Embryonic facial prominence (tissue), 1 donor: ENCODE results near the gene DIS3L2.

Experiments used
- DNase-seq: peaks from one replicate; pipeline ENCODE4 v3.0.0-alpha.2; 2016; ENCODE audit errors: extremely low spot score

DIS3L2 gene, protein sequence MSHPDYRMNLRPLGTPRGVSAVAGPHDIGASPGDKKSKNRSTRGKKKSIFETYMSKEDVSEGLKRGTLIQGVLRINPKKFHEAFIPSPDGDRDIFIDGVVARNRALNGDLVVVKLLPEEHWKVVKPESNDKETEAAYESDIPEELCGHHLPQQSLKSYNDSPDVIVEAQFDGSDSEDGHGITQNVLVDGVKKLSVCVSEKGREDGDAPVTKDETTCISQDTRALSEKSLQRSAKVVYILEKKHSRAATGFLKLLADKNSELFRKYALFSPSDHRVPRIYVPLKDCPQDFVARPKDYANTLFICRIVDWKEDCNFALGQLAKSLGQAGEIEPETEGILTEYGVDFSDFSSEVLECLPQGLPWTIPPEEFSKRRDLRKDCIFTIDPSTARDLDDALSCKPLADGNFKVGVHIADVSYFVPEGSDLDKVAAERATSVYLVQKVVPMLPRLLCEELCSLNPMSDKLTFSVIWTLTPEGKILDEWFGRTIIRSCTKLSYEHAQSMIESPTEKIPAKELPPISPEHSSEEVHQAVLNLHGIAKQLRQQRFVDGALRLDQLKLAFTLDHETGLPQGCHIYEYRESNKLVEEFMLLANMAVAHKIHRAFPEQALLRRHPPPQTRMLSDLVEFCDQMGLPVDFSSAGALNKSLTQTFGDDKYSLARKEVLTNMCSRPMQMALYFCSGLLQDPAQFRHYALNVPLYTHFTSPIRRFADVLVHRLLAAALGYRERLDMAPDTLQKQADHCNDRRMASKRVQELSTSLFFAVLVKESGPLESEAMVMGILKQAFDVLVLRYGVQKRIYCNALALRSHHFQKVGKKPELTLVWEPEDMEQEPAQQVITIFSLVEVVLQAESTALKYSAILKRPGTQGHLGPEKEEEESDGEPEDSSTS

GRCh38 chr2:231961349-231962166 lies at the start of gene DIS3L2:
TSS of gene DIS3L2 (plus strand) at chr2:231961713. CDS start at chr2:232014928, 53,215 bp downstream.
- DNase-seq: peak; percentile 74

- no peak for DNase-seq
Measured at GRCh38 chr2:231914077-231914690, 47.3 kb upstream of the DIS3L2 start.

- DNase-seq: no peak
Measured at GRCh38 chr2:231917280-231918066, 44.0 kb upstream of the DIS3L2 start.

- no peak for DNase-seq
Measured at GRCh38 chr2:231918501-231919330, 42.8 kb upstream of the DIS3L2 start.

- no peak for DNase-seq
Measured at GRCh38 chr2:231919341-231920035, 42.0 kb upstream of the DIS3L2 start.

- no peak for DNase-seq
Measured at GRCh38 chr2:231920366-231920765, 41.1 kb upstream of the DIS3L2 start.

- no peak for DNase-seq
Measured at GRCh38 chr2:231920795-231921194, 40.7 kb upstream of the DIS3L2 start.

- no peak for DNase-seq
Measured at GRCh38 chr2:231922311-231923009, 39.1 kb upstream of the DIS3L2 start.

- no peak for DNase-seq
Measured at GRCh38 chr2:231923010-231923344, 38.5 kb upstream of the DIS3L2 start.

DNA sequence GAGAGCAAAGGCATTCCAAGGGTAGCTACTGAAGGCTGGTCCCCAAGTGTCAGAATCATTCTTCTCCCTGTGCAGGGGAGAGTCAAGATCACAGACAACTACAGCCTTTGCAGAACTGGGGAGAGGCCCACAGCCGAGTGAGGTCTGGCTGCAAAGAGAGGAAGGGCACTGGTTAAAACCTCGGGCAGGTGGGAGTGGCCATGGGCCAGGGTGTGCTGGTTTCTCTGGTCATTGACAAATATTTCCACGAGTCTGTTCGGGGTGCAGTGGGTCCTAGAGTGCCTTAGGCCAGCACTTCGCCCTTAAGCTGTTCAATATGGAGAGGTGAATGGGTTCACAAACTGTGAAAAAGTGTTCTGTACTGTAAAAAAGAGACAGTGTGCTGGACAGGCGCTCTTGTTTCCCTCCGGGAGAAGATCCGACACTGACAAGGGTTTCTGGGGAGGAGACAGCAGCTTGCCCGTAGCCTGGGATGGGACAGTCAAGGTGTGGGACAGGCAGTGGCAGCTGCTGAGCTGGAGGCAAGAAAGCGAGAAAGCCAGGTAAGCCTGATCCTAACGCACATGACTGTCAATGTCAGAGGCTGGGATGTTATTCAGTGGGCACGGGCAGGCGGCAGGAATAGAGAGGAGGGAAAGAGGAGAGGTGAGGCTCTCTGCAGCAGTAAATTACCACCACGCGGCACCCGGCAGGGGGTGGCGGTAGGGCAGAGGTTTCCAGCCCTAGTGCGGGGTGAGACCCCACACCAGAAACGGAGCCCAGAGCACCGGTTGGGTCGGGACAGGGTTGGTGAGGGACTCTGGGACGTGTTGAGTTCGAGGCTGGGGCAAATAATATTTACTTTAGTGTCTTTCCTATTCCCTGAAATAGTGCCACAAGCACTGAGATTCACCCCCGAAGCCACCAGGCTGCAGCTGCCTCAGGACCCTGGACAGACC lies 37.3 kb upstream of the DIS3L2 start:
- DNase-seq: no peak

GRCh38 chr2:231924889-231925275 lies 36.6 kb upstream of the DIS3L2 start:
- DNase-seq: no peak

DNA sequence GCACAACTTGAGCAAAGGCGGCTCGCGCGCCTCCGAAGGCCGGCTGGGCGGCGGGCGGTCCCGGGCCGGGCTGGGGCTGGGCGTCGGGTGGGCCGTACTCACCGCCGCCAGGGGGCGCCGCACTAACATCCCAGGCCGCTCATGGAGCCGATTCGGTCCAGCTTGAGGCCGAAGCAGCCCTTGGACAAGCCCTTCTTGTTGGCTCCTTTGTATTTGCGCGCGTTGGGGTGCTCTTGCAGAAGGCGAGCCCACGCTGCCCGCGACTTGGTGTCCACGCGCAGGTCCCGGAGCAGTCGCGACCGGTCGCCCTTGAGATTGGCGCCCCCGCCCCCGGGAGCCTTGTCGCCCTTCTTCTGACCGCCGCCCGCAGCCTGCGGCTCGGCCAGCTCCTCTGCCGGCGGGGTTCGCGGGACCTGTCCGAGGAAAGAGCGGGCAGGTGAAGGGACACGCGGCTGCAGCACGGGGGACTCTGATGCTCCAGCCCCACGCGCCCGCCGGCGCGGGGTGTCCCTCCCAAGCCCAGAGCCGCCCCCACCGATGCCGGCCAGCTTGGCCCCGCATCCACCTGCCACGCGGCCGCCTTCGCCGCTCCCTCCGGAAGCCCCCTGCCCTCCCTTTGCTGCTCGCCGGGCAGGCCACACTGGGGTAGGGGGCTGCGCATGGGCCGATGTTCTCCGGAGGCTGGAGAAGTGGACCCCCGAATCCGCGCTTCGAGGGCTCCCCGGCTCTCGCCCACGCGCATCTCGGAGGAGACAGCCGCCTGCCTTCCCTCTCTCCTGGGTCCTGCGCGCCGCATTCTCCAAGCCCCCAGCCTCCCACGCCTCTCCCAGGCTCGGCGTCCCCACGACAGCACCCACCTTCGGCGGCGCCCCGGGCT lies 36.0 kb upstream of the DIS3L2 start:
- DNase-seq: peak; percentile 14

GRCh38 chr2:231926180-231926741 lies 35.3 kb upstream of the DIS3L2 start, which contains the start of gene NPPC:
TSS of gene NPPC (minus strand) at chr2:231926396. CDS start at chr2:231926249, 147 bp downstream.
- DNase-seq: peak; percentile 27

- no peak for DNase-seq
Measured at GRCh38 chr2:231926761-231927565, 34.5 kb upstream of the DIS3L2 start.

GRCh38 chr2:231927566-231927890 lies 34.0 kb upstream of the DIS3L2 start:
- DNase-seq: no peak
